Endothelial cell (in vitro differentiated cells): ENCODE results near the gene TTLL9. TPM values are rescaled to one million over a fixed set of nuclear protein-coding genes. Genes with fewer than 3 reads are reported as not detected.

Experiments
- DNase-seq: peaks from one replicate; pipeline ENCODE4 v3.0.0; 2021; ENCODE audit warnings: low spot score
- H3K27ac Mint-ChIP-seq: one replicate; pipeline ENCODE4 v1.8.0; 2021; ENCODE audit warnings: mixed read lengths, inconsistent platforms; ENCODE audit not compliant: unreplicated experiment
- H3K27me3 Mint-ChIP-seq: one replicate; pipeline ENCODE4 v1.8.0; 2021; ENCODE audit warnings: mild to moderate bottlenecking, moderate library complexity, mixed read lengths, inconsistent platforms; ENCODE audit not compliant: unreplicated experiment
- H3K36me3 Mint-ChIP-seq: one replicate; pipeline ENCODE4 v1.8.0; 2021; ENCODE audit warnings: mild to moderate bottlenecking, low read depth, mixed read lengths, inconsistent platforms; ENCODE audit not compliant: unreplicated experiment
- H3K4me1 Mint-ChIP-seq: one replicate; pipeline ENCODE4 v1.8.0; 2021; ENCODE audit warnings: mild to moderate bottlenecking, mixed read lengths, inconsistent platforms; ENCODE audit not compliant: unreplicated experiment
- H3K4me3 Mint-ChIP-seq: one replicate; pipeline ENCODE4 v1.8.0; 2021; ENCODE audit warnings: mild to moderate bottlenecking, mixed read lengths, inconsistent platforms; ENCODE audit not compliant: unreplicated experiment
- H3K9me3 Mint-ChIP-seq: one replicate; pipeline ENCODE4 v1.8.0; 2021; ENCODE audit warnings: mixed read lengths, inconsistent platforms; ENCODE audit not compliant: unreplicated experiment
- total RNA-seq: library from RNA; stranded (reverse); fragmentation: NEBNext Ultra II Directional; extraction: Animal tissue kit (Norgen Biotek cat#: 25700); gene quantifications from one replicate; pipeline ENCODE4 v1.2.1, GENCODE V29; 2021; ENCODE audit not compliant: unreplicated experiment
- TF ChIP-seq, protein P1 (sequence below): fragments of 200-600 bp; sonication (generic); IDR thresholded peaks from one replicate; pipeline ENCODE4 v1.5.0; 2021; ENCODE audit warnings: antibody characterized with exemption; ENCODE audit not compliant: unreplicated experiment

The TTLL9 gene
- total RNA-seq, 1 donor from 2014 or later, result 0.46 TPM

DNA sequence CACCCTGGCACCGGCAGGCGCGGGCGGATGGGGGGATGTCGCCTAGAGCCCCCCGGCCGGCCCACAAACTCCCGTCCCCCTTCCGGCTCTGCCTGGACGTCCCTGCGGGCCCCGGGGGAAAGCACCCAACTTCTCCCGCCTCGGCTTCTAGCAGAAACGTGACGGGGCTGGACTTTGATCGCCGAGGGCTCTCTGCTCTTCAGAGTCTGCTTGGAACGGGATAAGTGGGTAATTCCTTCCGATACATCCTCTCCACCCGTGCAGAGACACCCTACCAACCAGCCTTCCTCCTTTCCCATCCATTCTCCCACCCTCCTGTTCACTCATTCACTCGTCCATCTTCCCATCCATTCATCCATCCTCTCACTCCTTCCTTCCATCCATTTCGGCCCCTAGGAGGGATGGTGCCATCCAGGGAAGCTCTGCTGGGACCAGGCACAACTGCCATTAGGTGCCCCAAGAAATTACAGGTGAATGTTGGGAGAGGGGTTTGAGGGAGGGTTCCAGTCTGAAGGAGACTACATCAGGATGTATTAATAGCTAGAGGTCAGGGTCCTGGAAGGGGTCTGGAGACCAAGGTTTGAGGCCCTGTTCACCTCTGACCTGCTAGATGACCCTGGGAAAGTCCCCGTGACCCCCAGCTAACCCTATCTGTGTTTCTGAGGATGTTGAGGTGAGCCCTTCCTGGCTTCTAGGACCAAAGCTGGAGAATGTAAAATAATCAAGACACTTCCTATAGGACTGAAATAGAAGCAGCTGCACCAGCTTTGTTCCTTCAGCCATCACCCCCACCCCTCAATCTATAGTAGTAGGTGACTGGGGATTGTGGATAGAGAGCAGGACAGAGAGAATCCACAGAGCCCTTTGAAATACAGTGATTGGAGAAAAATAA lies 538 bp downstream of the TTLL9 start:
- H3K9me3 Mint-ChIP-seq, result no peaks in the 10 kb centered on the region
- peaks cover 20% of the 10 kb centered on the region for H3K27me3 Mint-ChIP-seq
- no peak overlapping the region for H3K27ac Mint-ChIP-seq
- DNase-seq, result no peak
- peaks cover 12% of the 10 kb centered on the region for H3K4me1 Mint-ChIP-seq
- peak overlapping the region; percentile 93 for H3K4me3 Mint-ChIP-seq
- TF ChIP-seq, protein P1, sequence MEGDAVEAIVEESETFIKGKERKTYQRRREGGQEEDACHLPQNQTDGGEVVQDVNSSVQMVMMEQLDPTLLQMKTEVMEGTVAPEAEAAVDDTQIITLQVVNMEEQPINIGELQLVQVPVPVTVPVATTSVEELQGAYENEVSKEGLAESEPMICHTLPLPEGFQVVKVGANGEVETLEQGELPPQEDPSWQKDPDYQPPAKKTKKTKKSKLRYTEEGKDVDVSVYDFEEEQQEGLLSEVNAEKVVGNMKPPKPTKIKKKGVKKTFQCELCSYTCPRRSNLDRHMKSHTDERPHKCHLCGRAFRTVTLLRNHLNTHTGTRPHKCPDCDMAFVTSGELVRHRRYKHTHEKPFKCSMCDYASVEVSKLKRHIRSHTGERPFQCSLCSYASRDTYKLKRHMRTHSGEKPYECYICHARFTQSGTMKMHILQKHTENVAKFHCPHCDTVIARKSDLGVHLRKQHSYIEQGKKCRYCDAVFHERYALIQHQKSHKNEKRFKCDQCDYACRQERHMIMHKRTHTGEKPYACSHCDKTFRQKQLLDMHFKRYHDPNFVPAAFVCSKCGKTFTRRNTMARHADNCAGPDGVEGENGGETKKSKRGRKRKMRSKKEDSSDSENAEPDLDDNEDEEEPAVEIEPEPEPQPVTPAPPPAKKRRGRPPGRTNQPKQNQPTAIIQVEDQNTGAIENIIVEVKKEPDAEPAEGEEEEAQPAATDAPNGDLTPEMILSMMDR, result no peak
- H3K36me3 Mint-ChIP-seq, result peaks cover 3% of the 10 kb centered on the region

DNA sequence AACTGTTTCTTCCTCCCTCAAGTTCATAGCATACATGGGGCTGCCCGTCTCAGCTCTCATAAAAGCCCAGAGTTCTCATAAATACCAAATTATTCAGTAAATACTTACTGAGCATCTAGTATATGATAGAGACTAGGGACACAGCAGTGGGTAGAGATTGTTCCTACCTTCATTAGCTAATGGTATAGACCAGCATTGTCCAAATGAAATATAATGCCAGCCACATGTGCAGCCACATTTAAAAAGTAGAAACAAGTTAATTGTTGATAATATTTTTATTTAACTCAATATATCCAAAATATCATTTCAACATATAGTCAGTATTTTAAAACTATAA lies 1.2 kb downstream of the TTLL9 start:
- Mint-ChIP-seq H3K4me1 (peaks cover 12% of the 10 kb centered on the region), H3K36me3 (peaks cover 3% of the 10 kb centered on the region), H3K9me3 (no peaks in the 10 kb centered on the region), H3K27ac (no peak overlapping the region), H3K27me3 (peaks cover 20% of the 10 kb centered on the region), H3K4me3 (no peak overlapping the region)
- no peak for DNase-seq
- TF ChIP-seq, protein P1, result no peak

DNA sequence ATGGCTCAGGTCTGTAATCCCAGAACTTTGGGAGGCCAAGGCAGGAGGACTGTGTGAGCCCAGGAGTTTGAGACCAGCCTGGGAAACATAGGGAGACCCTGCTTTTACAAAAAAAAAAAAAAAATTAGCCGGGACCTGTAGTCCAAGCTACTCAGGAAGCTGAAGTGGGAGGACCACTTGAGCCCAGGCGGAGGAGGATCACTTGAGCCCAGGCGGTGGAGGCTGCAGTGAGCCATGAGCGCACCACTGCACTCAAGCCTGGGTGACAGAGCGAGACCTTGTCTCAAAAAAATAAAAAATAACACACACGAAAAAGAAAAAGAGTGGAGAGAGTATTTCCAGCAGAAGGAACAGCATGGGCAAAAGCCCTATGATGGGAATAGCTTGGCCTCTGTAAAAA lies 2.0 kb downstream of the TTLL9 start:
- H3K4me1 Mint-ChIP-seq, result peaks cover 12% of the 10 kb centered on the region
- no peak overlapping the region for H3K4me3 Mint-ChIP-seq
- no peak for DNase-seq
- no peak overlapping the region for H3K27ac Mint-ChIP-seq
- no peaks in the 10 kb centered on the region for H3K9me3 Mint-ChIP-seq
- peaks cover 3% of the 10 kb centered on the region for H3K36me3 Mint-ChIP-seq
- TF ChIP-seq, protein P1, result no peak
- H3K27me3 Mint-ChIP-seq, result peaks cover 20% of the 10 kb centered on the region

DNA sequence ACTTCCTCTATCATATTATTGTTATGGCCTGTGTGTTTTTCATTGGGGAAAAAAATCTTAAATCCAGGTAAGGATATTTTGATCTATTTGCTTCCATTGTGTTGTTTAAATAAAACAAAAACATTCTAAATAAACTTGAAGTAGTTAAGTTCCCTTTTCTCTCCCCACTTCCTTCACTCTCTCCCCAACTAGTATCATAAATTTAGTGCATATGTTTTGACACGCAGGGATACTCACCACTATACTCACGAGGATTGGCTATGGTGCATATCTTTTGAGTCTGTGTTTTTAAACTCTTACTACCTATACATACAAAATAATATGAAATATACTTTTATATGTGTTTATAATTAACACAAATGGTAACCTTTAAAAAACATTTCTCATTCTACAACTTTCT lies 5.2 kb downstream of the TTLL9 start:
- Mint-ChIP-seq H3K4me3 (no peak overlapping the region), H3K4me1 (peaks cover 12% of the 10 kb centered on the region), H3K27me3 (peaks cover 11% of the 10 kb centered on the region), H3K9me3 (no peaks in the 10 kb centered on the region), H3K36me3 (no peaks in the 10 kb centered on the region), H3K27ac (no peak overlapping the region)
- no peak for DNase-seq
- TF ChIP-seq, protein P1, result no peak

DNA sequence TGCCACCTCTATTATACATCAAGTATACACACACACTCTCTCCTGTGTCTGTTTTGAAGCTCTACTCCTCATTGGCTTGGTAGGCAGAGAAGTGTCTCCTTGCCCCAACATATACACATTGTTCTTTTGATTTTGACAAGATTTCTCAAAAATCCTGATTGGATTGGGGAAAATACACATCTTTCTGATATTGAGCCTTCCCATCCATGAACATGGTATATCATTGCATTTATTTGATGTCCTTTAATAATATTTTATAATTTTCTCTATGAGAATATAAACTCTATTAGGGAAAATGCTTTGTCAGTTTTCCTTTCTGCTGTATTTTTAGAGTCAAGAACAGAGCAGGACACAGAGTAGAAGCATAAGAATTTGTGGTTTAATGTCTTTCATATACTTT lies 7.2 kb downstream of the TTLL9 start:
- no peaks in the 10 kb centered on the region for H3K9me3 Mint-ChIP-seq
- H3K36me3 Mint-ChIP-seq, result no peaks in the 10 kb centered on the region
- TF ChIP-seq, protein P1, result no peak
- peaks cover 5% of the 10 kb centered on the region for H3K27me3 Mint-ChIP-seq
- H3K27ac Mint-ChIP-seq, result no peak overlapping the region
- peaks cover 8% of the 10 kb centered on the region for H3K4me1 Mint-ChIP-seq
- no peak for DNase-seq
- no peak overlapping the region for H3K4me3 Mint-ChIP-seq
